GM18499 (cell line): Measurements from ENCODE around the gene LIPJ.

ENCODE experiments used
- ATAC-seq: cut with Tn5 transposase; IDR thresholded peaks from one replicate; pipeline ENCODE4 v1.9.1; 2021; ENCODE audit warnings: moderate number of reproducible peaks; ENCODE audit not compliant: insufficient read depth, unreplicated experiment

LIPJ gene

GRCh38 chr10:88592906-88593305 is 6.3 kb downstream of the LIPJ start:
- no peak for ATAC-seq

- ATAC-seq = no peak
Measured at GRCh38 chr10:88594482-88594881, 7.9 kb downstream of the LIPJ start.

- ATAC-seq = peak; percentile 68
Measured at GRCh38 chr10:88598055-88598454, 11.5 kb downstream of the LIPJ start.

GRCh38 chr10:88608052-88608732 is 21.6 kb downstream of the LIPJ start:
- no peak for ATAC-seq

GRCh38 chr10:88608780-88609179 is 22.2 kb downstream of the LIPJ start:
- ATAC-seq = no peak

- no peak for ATAC-seq
Measured at GRCh38 chr10:88616250-88616977, 29.9 kb downstream of the LIPJ start.

- no peak for ATAC-seq
Measured at GRCh38 chr10:88617772-88618300, 31.3 kb downstream of the LIPJ start.

- no peak for ATAC-seq
Measured at GRCh38 chr10:88618496-88618895, 31.9 kb downstream of the LIPJ start.

- no peak for ATAC-seq
Measured at GRCh38 chr10:88620441-88620840, 33.9 kb downstream of the LIPJ start.

GRCh38 chr10:88623835-88624234 is 37.3 kb downstream of the LIPJ start:
- ATAC-seq = no peak

GRCh38 chr10:88624840-88625239 is 38.3 kb downstream of the LIPJ start:
- no peak for ATAC-seq

- ATAC-seq = no peak
Measured at GRCh38 chr10:88640186-88640585, 53.6 kb downstream of the LIPJ start.

- no peak for ATAC-seq
Measured at GRCh38 chr10:88642209-88642608, 55.6 kb downstream of the LIPJ start.

- ATAC-seq = no peak
Measured at GRCh38 chr10:88642963-88643362, 56.4 kb downstream of the LIPJ start.

- ATAC-seq = no peak
Measured at GRCh38 chr10:88647061-88647615, 60.6 kb downstream of the LIPJ start.

GRCh38 chr10:88651101-88651551 is 64.6 kb downstream of the LIPJ start:
- ATAC-seq = no peak

- no peak for ATAC-seq
Measured at GRCh38 chr10:88652616-88653015, 66.1 kb downstream of the LIPJ start.
